Gastrocnemius medialis (tissue), 4 donors: Measurements from ENCODE around the gene NLGN1. TPM values are rescaled to one million over a fixed set of nuclear protein-coding genes. Genes with fewer than 3 reads are reported as not detected.

Experiments
- ATAC-seq, 2 donors: fragments of 150-250 bp; one replicate each; pipeline ENCODE4 v1.9.1; 2016
- DNase-seq, 2 donors: peaks; one replicate each; pipeline ENCODE4 v3.0.0-alpha.2; 2019
- H3K27ac ChIP-seq, 4 donors: fragments of 200-600 bp; sonication (generic); 1 replicate in 1 of 4; 2 replicates in 3 of 4; pipeline ENCODE4 v1.5.1; 2016 to 2018; ENCODE audit warnings: mild to moderate bottlenecking in 2 of 4, moderate library complexity in 1 of 4
- H3K27me3 ChIP-seq, 3 donors: fragments of 200-600 bp; sonication (generic) in 2 of 3; 1 replicate in 1 of 3; 2 replicates in 2 of 3; pipeline versions ENCODE4 v1.5.1 to v1.6.0; 2016 to 2019; ENCODE audit warnings: mild to moderate bottlenecking in 1 of 3, moderate library complexity in 1 of 3
- H3K36me3 ChIP-seq, 2 donors: fragments of 200-600 bp; sonication (generic) in 1 of 2; one replicate each; pipeline ENCODE4 v1.5.1; 2017 to 2018
- H3K4me1 ChIP-seq, 2 donors: fragments of 200-600 bp; sonication (generic) in 1 of 2; one replicate each; pipeline ENCODE4 v1.5.1; 2016 to 2017; ENCODE audit warnings: mild to moderate bottlenecking in 2 of 2
- H3K4me3 ChIP-seq, 4 donors: fragments of 200-600 bp; sonication (generic) in 3 of 4; 1 replicate in 1 of 4; 2 replicates in 3 of 4; pipeline ENCODE4 v1.5.1; 2016 to 2019; ENCODE audit warnings: mild to moderate bottlenecking in 2 of 4
- H3K9me3 ChIP-seq, 3 donors: fragments of 200-600 bp; sonication (generic) in 2 of 3; 1 replicate in 1 of 3; 2 replicates in 2 of 3; pipeline ENCODE4 v1.5.1; 2016 to 2019
- POLR2A ChIP-seq, 2 donors: fragments of 450-650 bp; IDR thresholded peaks; one replicate each; pipeline ENCODE4 v1.6.1; 2017; ENCODE audit warnings: antibody characterized with exemption in 2 of 2, mild to moderate bottlenecking in 2 of 2, moderate library complexity in 2 of 2
- in situ Hi-C, 4 donors: fragments of 200-750 bp; cut with MboI; loops; one replicate each; pipeline versions ENCODE4 v1.15.0 to v1.8.0; 2017; ENCODE audit warnings: low sequenced_read_pairs in 4 of 4
- intact Hi-C: fragments of 100-400 bp; cut with DNase I; formaldehyde crosslinking; loops from one replicate; pipeline ENCODE4 v1.15.1; 2023; ENCODE audit warnings: low total_unique reads
- total RNA-seq, 4 donors: library from RNA; depleted of rRNA; stranded (reverse); fragments of >200 nt; gene quantifications; one replicate each; pipeline versions ENCODE4 v1.1.0 to v1.2.3, GENCODE V29; 2016
- TF ChIP-seq, protein P1 (sequence below), 5 experiments: fragments of 450-650 bp in 3 of 5; fragments of 200-600 bp in 2 of 5; sonication (generic) in 2 of 5; IDR thresholded peaks in 4 of 5; conservative IDR thresholded peaks in 1 of 5; 1 replicate in 4 of 5; 2 replicates in 1 of 5; pipeline ENCODE4 v1.5.1; 2016 to 2019; ENCODE audit warnings: antibody characterized with exemption in 5 of 5, mild to moderate bottlenecking in 3 of 5, moderate library complexity in 3 of 5

The NLGN1 gene
- total RNA-seq, 4 donors from 2014 or later, result 0.52 to 1.9 (median 1.1) TPM

DNA sequence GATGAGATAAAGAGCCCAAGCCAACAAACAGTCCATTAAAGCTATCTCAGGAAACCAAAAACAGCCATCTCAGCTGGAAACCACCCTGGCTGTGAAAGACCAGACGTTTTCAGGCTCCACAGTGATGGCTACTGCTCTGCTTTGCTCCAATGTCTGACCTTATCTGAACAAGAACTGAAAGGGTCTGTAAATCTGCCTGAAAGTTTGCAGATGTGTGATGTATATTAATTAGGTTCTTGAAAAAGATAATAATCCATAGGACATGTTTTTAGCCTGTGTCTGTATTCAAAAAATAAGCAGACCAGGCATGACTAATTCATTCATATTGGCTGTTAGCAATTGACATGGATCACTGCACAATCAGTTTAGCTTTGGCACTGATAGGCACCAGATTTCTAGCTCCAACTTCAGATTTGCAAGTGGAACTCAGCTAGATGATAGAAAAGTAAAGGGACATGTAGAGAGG lies 850.2 kb downstream of the NLGN1 start:
- Histone ChIP-seq H3K27ac (no peak overlapping the region), H3K36me3 (no peaks in the 10 kb centered on the region), H3K27me3 (no peaks in the 10 kb centered on the region), H3K9me3 (no peaks in the 10 kb centered on the region), H3K4me3 (no peak overlapping the region), H3K4me1 (no peaks in the 10 kb centered on the region)
- in situ Hi-C loops (no loop called here), intact Hi-C loops (no loop called here)
- no peak for DNase-seq
- TF ChIP-seq, protein P1, sequence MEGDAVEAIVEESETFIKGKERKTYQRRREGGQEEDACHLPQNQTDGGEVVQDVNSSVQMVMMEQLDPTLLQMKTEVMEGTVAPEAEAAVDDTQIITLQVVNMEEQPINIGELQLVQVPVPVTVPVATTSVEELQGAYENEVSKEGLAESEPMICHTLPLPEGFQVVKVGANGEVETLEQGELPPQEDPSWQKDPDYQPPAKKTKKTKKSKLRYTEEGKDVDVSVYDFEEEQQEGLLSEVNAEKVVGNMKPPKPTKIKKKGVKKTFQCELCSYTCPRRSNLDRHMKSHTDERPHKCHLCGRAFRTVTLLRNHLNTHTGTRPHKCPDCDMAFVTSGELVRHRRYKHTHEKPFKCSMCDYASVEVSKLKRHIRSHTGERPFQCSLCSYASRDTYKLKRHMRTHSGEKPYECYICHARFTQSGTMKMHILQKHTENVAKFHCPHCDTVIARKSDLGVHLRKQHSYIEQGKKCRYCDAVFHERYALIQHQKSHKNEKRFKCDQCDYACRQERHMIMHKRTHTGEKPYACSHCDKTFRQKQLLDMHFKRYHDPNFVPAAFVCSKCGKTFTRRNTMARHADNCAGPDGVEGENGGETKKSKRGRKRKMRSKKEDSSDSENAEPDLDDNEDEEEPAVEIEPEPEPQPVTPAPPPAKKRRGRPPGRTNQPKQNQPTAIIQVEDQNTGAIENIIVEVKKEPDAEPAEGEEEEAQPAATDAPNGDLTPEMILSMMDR (IDR thresholded peaks at IDR 0.05 in 4 of 5, conservative IDR thresholded peaks at IDR 0.05 in 1 of 5), result no peak
- no peak for TF ChIP-seq POLR2A (IDR thresholded peaks at IDR 0.05)
- no peak for ATAC-seq

DNA sequence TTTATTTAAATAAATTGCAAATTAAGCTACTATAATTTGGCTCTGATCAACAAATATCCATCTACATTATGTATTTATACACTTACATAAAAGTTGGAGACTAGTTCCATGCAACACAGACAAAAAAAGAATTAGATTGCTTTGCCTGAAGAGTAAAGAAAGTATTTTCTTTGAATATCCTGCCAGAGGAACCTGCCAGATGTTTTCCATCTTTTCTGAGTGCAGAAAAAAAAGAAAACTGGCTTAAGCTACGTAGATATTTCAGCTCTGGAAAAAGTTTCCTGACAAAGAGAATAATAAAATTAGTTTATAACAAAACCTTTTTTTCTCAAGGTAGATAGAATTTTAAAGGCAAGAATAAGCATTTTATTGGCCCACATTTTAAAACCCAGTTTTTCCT lies 854.1 kb downstream of the NLGN1 start:
- H3K4me1 ChIP-seq, result no peaks in the 10 kb centered on the region
- no peaks in the 10 kb centered on the region for H3K27me3 ChIP-seq
- no peaks in the 10 kb centered on the region for H3K36me3 ChIP-seq
- no peak overlapping the region for H3K4me3 ChIP-seq
- H3K27ac ChIP-seq, result no peak overlapping the region
- in situ Hi-C loops (no loop called here), intact Hi-C loops (no loop called here)
- no peaks in the 10 kb centered on the region for H3K9me3 ChIP-seq
- TF ChIP-seq, protein P1 (IDR thresholded peaks at IDR 0.05 in 4 of 5, conservative IDR thresholded peaks at IDR 0.05 in 1 of 5), result no peak
- TF ChIP-seq POLR2A (IDR thresholded peaks at IDR 0.05), result no peak
- ATAC-seq (no peak), DNase-seq (no peak)

DNA sequence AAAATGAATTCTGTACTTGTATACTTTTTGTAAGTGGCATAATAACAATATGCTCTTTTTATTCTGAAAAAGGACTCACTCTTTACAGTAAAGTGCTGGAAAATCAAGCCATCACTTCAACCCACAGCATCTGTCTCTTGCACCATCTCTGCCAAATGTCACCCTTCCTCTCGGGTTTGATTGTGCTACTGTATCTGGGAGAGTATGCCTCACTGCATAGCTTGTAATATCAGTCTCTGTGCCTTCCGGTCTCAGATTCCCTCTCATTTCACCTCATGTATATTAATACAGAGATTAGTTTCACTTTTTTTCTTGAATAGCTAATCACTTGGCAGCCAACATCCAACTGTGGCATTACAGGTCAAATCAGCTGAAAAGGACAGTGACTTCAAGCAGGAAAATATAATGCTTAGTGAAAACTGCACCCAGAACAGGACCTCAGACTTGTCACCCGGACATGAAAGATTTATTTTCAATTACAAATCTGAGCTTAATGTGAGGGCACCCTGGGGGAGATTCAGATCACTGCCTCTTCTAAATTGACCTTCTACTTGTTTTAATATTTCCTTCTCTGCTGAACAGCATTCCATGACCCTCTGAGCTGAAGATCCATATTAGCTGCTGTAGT lies 855.8 kb downstream of the NLGN1 start:
- TF ChIP-seq, protein P1 (IDR thresholded peaks at IDR 0.05 in 4 of 5, conservative IDR thresholded peaks at IDR 0.05 in 1 of 5), result no peak
- no peak for TF ChIP-seq POLR2A (IDR thresholded peaks at IDR 0.05)
- no peak for ATAC-seq

DNA sequence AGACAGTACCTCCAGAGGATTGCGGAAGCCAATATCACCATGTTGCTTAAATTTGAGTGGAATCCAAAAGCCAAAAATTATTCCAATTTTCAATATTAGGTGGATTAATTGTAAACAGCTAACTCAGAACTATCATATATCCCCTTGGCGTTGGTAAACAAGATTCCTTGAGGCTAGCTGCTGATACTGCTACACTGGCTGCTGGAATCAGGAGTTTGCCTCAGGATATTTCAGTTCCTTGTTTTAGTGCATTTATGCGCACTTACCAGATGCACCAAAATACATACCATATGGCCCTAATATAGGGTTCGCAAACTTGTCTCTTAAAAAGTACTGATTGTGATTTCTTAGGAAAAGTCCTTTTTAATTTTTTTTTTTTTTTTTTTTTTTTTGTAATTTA lies 856.4 kb downstream of the NLGN1 start:
- DNase-seq (no peak), ATAC-seq (no peak)
- H3K27me3 ChIP-seq, result no peaks in the 10 kb centered on the region
- H3K4me3 ChIP-seq, result no peak overlapping the region
- no peak for TF ChIP-seq POLR2A (IDR thresholded peaks at IDR 0.05)
- TF ChIP-seq, protein P1 (IDR thresholded peaks at IDR 0.05 in 4 of 5, conservative IDR thresholded peaks at IDR 0.05 in 1 of 5), result no peak
- H3K36me3 ChIP-seq, result no peaks in the 10 kb centered on the region
- no peaks in the 10 kb centered on the region for H3K4me1 ChIP-seq
- H3K27ac ChIP-seq, result no peak overlapping the region
- no peaks in the 10 kb centered on the region for H3K9me3 ChIP-seq
- in situ Hi-C loops, result no loop called here
- intact Hi-C loops, result no loop called here

More for the DNA sequence above, 855.8 kb downstream of the NLGN1 start:
- Histone ChIP-seq H3K27me3 (no peaks in the 10 kb centered on the region), H3K36me3 (no peaks in the 10 kb centered on the region), H3K4me1 (no peaks in the 10 kb centered on the region), H3K9me3 (no peaks in the 10 kb centered on the region), H3K4me3 (no peak overlapping the region), H3K27ac (no peak overlapping the region)
- no peak for DNase-seq
- in situ Hi-C loops, result no loop called here
- intact Hi-C loops, result no loop called here

DNA sequence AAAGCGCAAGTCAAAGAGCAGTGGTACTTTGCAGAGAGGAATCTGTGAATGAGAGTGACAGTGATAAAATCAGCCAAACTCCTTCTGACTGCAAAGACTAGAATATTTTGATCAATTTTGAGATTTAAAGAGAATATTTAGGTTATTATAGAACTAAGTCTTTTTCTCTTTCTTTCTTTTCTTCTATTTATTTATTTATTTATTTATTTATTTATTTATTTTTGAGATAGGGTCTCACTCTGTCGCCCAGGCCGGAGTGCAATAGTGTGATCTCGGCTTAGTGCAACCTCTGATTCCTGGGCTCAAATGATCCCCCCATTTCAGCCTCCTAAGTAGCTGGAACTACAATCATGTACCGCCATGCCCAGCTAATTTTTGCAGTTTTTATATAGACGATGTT lies 857.9 kb downstream of the NLGN1 start:
- H3K27me3 ChIP-seq, result no peaks in the 10 kb centered on the region
- no peaks in the 10 kb centered on the region for H3K4me1 ChIP-seq
- in situ Hi-C loops (no loop called here), intact Hi-C loops (no loop called here)
- no peak overlapping the region for H3K4me3 ChIP-seq
- H3K9me3 ChIP-seq, result no peaks in the 10 kb centered on the region
- H3K27ac ChIP-seq, result no peak overlapping the region
- TF ChIP-seq, protein P1 (IDR thresholded peaks at IDR 0.05 in 4 of 5, conservative IDR thresholded peaks at IDR 0.05 in 1 of 5), result no peak
- TF ChIP-seq POLR2A (IDR thresholded peaks at IDR 0.05), result no peak
- no peaks in the 10 kb centered on the region for H3K36me3 ChIP-seq
- ATAC-seq, result no peak
- no peak for DNase-seq
